Measurements from ENCODE around the gene CDK18.

CDK18 gene

DNA sequence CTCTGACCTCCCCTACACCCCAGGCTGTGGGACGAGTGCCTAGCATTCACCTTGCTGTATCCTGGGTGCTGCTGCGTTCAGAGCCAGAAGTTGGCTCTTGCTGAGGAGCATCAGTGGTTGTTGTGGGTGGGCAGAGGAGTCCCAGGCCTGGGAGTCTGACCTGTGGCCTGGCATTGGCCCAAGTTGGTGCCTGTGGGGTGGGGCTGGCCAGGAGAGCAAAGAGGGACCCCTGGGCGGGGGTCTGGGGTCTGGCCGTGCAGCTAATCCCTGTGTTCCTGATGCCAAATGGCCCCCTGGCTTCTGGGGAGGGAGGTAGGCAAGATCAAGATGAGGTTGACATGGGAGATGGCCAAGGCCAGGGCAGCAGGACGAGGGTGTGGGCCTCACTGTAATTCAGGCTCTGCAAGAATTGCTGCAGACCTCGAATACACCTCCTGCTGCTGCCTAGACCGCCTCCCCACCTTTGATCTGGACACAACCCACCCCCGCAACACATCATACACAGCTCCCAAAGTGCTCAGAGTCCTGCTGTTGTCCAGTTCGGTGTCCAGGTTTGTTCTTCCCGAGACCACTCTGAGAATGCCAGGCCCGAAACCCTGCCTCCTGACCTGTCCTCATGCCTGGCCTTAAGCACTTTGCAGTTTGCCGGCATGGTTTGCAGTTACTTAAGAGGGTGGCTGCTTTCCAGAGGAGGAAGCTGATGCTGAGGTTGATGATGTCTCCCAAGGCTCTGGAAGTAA is 28.7 kb downstream of the CDK18 start:
- no peak overlapping the region for H3K9ac ChIP-seq (ENCODE audit: low read length in 2 of 2)
- no peaks in the 10 kb centered on the region for H3K27me3 ChIP-seq (ENCODE audit: control insufficient read depth in 1 of 2, insufficient read depth in 2 of 2, low read length in 2 of 2)
- H3K4me3 ChIP-seq (ENCODE audit: low read length in 2 of 2): no peak overlapping the region
- peaks cover 2 to 4% of the 10 kb centered on the region in 2 donors for H3K36me3 ChIP-seq (ENCODE audit: control insufficient read depth in 2 of 2, insufficient read depth in 2 of 2, low read length in 2 of 2)
- H3K9me3 ChIP-seq (ENCODE audit: control insufficient read depth in 2 of 2, low read length in 2 of 2): no peaks in the 10 kb centered on the region
- no peak overlapping the region for H3K27ac ChIP-seq (ENCODE audit: low read length)
- H3K4me1 ChIP-seq (ENCODE audit: control insufficient read depth, insufficient read depth, low read length): peaks cover 4% of the 10 kb centered on the region

DNA sequence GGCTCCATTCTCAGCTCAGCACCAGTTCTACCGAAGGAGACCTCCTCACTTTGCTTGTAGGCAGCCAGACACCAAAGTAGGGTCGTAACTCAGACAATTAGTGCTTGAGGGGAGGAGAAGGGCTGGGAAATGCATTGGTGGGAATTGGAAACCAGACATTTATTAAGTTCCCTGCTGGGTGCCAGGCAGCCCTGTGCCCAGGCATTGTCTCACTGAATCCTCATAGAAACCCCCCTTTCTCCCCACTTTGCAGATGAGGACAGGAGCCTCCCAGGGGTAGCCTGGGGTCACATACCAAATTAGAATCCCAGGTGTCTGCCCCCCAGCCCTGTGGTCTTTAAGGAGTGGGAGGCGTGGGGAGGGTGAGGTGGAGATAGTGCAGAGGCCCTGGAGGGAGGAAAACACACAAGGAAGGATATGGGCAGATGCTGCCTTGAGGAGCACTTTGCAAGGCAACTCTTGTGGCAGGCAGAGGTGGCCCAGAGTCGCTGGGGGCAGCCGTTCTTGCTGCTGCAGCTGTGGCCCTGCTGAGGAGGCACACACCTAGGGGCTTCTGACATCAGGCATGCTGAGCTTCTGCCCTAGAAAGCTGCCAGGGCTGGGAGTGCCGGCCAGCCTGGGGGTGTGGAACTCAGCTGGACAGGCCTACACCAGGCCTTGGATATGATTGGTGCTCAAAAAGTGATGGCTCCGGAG is 29.4 kb downstream of the CDK18 start:
- Histone ChIP-seq H3K27me3 (ENCODE audit: control insufficient read depth in 1 of 2, insufficient read depth in 2 of 2, low read length in 2 of 2) (no peaks in the 10 kb centered on the region), H3K9ac (ENCODE audit: low read length in 2 of 2) (no peak overlapping the region), H3K4me1 (ENCODE audit: control insufficient read depth, insufficient read depth, low read length) (peaks cover 4% of the 10 kb centered on the region), H3K36me3 (ENCODE audit: control insufficient read depth in 2 of 2, insufficient read depth in 2 of 2, low read length in 2 of 2) (peaks cover 2 to 4% of the 10 kb centered on the region in 2 donors), H3K9me3 (ENCODE audit: control insufficient read depth in 2 of 2, low read length in 2 of 2) (no peaks in the 10 kb centered on the region), H3K27ac (ENCODE audit: low read length) (no peak overlapping the region), H3K4me3 (ENCODE audit: low read length in 2 of 2) (no peak overlapping the region)

DNA sequence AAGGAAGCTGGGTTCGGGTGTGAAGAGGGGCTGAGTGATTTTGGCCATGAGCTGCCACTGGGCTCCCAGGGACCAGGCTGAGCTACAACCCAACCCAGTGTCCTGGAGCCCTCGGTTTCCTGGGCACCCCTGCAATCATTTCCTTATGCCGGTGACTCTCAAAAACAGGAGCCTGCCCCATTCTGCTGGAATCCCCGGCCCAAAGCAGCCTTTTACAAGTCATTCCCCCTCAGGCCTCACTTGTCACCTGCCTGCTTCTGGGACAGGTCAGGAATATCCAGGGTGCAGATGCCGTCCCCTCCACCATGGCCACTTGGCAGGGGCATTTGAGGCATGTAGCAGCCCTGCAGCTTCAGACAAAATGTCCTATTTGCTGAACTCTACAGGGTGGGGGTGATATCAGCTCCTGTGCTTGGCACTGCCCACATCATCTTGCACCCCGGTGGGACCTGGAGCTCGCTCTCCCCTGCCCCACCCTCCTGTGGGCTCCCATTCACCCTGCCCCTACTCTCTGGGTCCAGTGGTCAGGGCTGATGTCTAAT is 30.0 kb downstream of the CDK18 start:
- Histone ChIP-seq H3K9ac (ENCODE audit: low read length in 2 of 2) (no peak overlapping the region), H3K4me1 (ENCODE audit: control insufficient read depth, insufficient read depth, low read length) (no peaks in the 10 kb centered on the region), H3K27me3 (ENCODE audit: control insufficient read depth in 1 of 2, insufficient read depth in 2 of 2, low read length in 2 of 2) (no peaks in the 10 kb centered on the region), H3K36me3 (ENCODE audit: control insufficient read depth in 2 of 2, insufficient read depth in 2 of 2, low read length in 2 of 2) (peaks cover 2 to 4% of the 10 kb centered on the region in 2 donors), H3K9me3 (ENCODE audit: control insufficient read depth in 2 of 2, low read length in 2 of 2) (no peaks in the 10 kb centered on the region), H3K4me3 (ENCODE audit: low read length in 2 of 2) (no peak overlapping the region), H3K27ac (ENCODE audit: low read length) (no peak overlapping the region)

DNA sequence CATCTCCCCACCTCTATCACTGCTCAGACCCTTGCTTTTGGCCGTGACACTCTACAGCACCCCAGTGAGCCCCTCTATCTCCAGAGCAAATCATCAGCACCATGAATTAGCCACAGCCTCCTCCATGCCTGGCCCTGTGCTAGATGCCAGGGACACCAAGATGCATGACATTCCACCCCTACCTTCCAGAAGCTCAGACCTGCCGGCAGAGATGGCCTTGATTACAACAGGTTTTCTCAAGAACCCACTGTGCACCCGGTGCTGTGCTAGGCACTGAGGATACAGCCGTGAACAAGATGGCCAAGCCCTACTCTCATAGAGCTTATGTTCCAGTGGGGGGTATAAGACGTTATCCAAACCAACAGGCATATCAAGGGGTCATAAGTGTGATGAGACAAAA is 30.6 kb downstream of the CDK18 start:
- no peak overlapping the region for H3K4me3 ChIP-seq (ENCODE audit: low read length in 2 of 2)
- H3K27me3 ChIP-seq (ENCODE audit: control insufficient read depth in 1 of 2, insufficient read depth in 2 of 2, low read length in 2 of 2): no peaks in the 10 kb centered on the region
- H3K9ac ChIP-seq (ENCODE audit: low read length in 2 of 2): no peak overlapping the region
- no peaks in the 10 kb centered on the region for H3K4me1 ChIP-seq (ENCODE audit: control insufficient read depth, insufficient read depth, low read length)
- H3K36me3 ChIP-seq (ENCODE audit: control insufficient read depth in 2 of 2, insufficient read depth in 2 of 2, low read length in 2 of 2): peaks cover 2 to 4% of the 10 kb centered on the region in 2 donors
- no peak overlapping the region for H3K27ac ChIP-seq (ENCODE audit: low read length)
- no peaks in the 10 kb centered on the region for H3K9me3 ChIP-seq (ENCODE audit: control insufficient read depth in 2 of 2, low read length in 2 of 2)

DNA sequence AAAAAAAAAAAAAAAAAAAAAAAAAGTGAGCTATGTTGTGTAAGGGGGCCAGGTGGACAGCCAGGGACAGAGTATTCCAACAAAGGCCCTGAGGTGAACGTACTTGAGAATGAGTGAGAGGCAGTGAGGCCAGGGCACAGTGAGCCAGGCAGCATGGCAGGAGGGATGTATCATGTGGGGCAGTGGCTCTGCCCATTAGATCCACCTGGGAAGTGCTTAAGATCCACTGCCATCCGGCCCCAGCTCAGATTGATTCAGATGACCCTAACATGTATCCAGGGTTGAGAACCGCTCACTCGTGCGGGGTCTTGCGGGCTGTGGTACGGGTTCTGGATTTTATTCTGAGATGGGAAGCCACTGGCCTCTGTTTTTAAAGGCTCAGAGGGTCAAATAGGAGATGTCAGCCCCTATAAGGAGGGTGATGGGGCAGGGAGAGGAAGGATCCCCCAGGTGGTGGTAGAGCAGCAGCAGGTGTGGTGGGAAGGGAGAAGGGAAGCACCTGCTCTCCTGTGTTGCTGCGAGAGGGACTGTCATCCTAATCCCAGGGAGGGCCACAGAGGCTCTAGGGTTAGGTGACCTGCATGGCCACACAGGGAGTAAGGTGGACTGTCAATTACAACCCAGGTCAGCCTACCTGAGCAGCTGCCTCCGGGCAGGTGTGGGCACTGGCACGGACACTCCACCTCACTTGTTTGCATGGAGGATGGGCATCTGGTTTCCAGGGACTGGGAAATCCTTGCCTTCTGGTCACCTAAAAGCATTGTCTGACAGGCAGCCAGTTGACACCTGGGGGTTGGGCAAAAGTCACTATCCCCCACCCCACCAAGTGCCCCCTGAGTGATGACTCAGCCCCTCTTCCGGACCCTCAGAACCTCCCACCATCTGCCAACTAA is 31.6 kb downstream of the CDK18 start:
- no peaks in the 10 kb centered on the region for H3K4me1 ChIP-seq (ENCODE audit: control insufficient read depth, insufficient read depth, low read length)
- no peak overlapping the region for H3K4me3 ChIP-seq (ENCODE audit: low read length in 2 of 2)
- H3K27me3 ChIP-seq (ENCODE audit: control insufficient read depth in 1 of 2, insufficient read depth in 2 of 2, low read length in 2 of 2): no peaks in the 10 kb centered on the region
- no peaks in the 10 kb centered on the region for H3K9me3 ChIP-seq (ENCODE audit: control insufficient read depth in 2 of 2, low read length in 2 of 2)
- no peak overlapping the region for H3K27ac ChIP-seq (ENCODE audit: low read length)
- H3K36me3 ChIP-seq (ENCODE audit: control insufficient read depth in 2 of 2, insufficient read depth in 2 of 2, low read length in 2 of 2): peaks cover 2 to 4% of the 10 kb centered on the region in 2 donors
- no peak overlapping the region for H3K9ac ChIP-seq (ENCODE audit: low read length in 2 of 2)

DNA sequence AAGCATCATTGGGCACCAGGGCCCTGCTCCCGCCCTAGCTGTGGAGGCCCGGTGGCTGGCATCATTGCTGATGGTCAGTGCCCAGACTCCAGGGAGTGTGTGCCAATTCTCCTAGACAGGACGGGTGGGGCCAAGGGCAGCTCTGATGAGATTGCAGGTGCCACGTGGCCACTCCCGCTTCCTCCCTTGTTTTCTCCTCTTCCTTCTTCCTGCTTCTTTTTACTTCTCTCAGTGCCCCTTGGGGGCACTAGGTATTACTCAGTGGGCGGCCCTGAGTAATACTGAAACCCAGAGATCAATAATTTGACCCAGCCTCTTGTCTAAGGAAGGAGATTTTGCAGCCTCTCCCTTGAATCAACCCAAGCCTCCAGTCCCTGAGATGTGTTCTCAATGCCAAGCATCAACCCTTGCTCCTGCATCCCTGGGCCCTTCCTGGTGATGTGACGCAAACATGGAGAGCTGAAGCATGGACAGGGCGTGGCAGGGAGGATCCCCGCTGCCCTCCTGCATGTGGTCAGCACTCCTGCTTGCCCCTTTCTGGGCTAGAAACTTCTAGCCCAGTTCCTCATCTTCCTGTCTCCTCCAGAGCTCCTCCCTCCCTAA is 32.4 kb downstream of the CDK18 start:
- Histone ChIP-seq H3K9ac (ENCODE audit: low read length in 2 of 2) (no peak overlapping the region), H3K27me3 (ENCODE audit: control insufficient read depth in 1 of 2, insufficient read depth in 2 of 2, low read length in 2 of 2) (peaks cover 0 to 4% of the 10 kb centered on the region in 2 donors), H3K36me3 (ENCODE audit: control insufficient read depth in 2 of 2, insufficient read depth in 2 of 2, low read length in 2 of 2) (peaks cover 0 to under 1% of the 10 kb centered on the region in 2 donors), H3K4me3 (ENCODE audit: low read length in 2 of 2) (no peak overlapping the region), H3K4me1 (ENCODE audit: control insufficient read depth, insufficient read depth, low read length) (no peaks in the 10 kb centered on the region), H3K27ac (ENCODE audit: low read length) (no peak overlapping the region), H3K9me3 (ENCODE audit: control insufficient read depth in 2 of 2, low read length in 2 of 2) (no peaks in the 10 kb centered on the region)

DNA sequence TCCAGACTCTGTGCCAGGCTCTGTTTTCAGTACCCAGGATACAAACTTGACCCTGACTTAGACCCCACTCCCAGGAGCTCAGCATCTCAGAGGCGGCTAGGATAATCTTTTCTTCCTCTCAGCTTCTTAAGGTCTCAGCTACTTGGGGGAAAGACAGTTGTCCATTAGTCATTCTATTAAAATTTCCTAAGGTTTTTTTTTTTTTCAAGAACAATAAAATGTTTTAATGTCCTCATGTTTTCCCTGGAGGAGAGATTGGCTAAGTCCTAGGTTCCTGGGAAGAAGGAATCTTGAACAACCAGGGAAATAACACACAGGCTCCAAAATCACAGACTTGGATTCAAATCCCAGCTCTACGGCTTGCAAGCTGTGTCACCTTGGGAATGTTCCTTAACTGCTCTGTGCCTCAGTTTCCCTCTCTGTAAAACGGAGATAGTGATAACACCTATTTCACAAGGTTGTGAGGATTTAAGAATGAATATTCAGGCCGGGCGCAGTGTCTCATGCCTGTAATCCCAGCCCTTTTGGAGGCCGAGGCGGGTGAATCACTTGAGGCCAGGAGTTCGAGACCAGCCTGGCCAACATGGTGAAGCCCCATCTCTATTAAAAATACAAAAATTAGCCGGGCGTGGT is 33.0 kb downstream of the CDK18 start:
- H3K36me3 ChIP-seq (ENCODE audit: control insufficient read depth in 2 of 2, insufficient read depth in 2 of 2, low read length in 2 of 2): no peaks in the 10 kb centered on the region
- H3K4me3 ChIP-seq (ENCODE audit: low read length in 2 of 2): no peak overlapping the region
- H3K27ac ChIP-seq (ENCODE audit: low read length): no peak overlapping the region
- no peaks in the 10 kb centered on the region for H3K9me3 ChIP-seq (ENCODE audit: control insufficient read depth in 2 of 2, low read length in 2 of 2)
- H3K4me1 ChIP-seq (ENCODE audit: control insufficient read depth, insufficient read depth, low read length): no peaks in the 10 kb centered on the region
- peaks cover 0 to 5% of the 10 kb centered on the region in 2 donors for H3K27me3 ChIP-seq (ENCODE audit: control insufficient read depth in 1 of 2, insufficient read depth in 2 of 2, low read length in 2 of 2)
- no peak overlapping the region for H3K9ac ChIP-seq (ENCODE audit: low read length in 2 of 2)

DNA sequence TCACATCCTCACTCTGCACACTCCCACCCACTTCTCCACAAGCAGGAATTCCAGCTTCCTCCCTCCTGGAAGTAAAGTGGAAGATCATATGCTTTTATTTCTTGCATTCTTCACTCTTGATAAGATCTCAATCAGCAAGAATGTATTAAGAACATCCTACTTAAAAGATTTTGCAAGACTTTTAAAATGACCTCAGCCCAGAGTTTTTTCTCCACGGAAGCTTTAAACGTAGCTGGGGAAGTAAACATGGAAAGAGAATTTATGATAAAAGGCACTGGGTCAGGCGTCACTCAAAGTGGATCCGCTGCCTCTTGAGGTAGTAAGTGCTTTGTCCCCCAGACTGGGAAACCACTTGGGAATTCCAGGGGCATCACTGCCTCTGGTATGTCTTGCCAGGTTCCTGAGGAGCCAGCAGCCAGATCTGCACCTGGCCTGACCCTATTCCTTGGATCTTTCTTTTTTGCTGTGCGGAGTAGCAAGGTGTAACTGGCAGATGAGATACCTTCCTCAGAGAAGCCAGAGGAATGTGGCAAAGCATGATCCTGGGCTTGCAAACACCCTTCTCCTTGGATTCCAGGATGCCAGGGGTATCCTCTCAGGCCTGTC is 33.9 kb downstream of the CDK18 start:
- Histone ChIP-seq H3K27me3 (ENCODE audit: control insufficient read depth in 1 of 2, insufficient read depth in 2 of 2, low read length in 2 of 2) (peaks cover 0 to 8% of the 10 kb centered on the region in 2 donors), H3K9ac (ENCODE audit: low read length in 2 of 2) (no peak overlapping the region), H3K27ac (ENCODE audit: low read length) (no peak overlapping the region), H3K4me1 (ENCODE audit: control insufficient read depth, insufficient read depth, low read length) (no peaks in the 10 kb centered on the region), H3K36me3 (ENCODE audit: control insufficient read depth in 2 of 2, insufficient read depth in 2 of 2, low read length in 2 of 2) (no peaks in the 10 kb centered on the region), H3K4me3 (ENCODE audit: low read length in 2 of 2) (no peak overlapping the region), H3K9me3 (ENCODE audit: control insufficient read depth in 2 of 2, low read length in 2 of 2) (no peaks in the 10 kb centered on the region)

DNA sequence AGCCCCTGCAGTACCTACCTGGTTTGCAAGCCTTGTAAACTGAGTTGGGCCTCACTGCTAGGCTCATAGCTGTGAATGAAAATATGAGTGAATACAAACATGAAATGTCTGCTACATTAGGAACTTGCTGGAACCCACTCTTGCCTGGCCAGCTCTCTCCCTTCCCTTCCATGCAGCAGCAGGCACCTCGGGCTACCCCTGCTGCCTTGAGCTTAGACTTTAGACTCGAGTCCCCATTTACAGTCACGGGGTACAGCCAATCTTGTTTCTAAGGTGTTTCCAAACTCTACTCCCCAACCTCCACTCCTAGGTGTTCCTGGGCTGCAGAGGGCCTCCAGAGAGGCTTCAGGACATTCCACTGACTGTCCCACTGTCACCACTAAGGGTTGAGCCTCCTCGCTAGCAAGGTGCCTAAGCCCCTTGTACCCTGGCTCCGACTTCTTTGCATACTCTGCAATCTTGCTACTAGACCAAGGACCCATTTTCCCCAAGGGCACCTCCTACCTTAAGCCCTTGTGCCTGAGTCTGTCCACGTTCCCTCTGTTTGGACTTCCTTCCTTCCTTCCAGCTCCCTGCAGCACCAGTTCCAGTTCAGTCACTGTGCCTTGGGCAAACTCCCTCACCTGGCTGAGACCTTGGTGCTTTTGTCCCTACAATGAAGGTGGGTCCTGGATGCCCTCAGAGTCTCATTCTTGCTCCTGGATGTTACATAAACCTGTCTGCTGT is 36.9 kb downstream of the CDK18 start:
- H3K9me3 ChIP-seq (ENCODE audit: control insufficient read depth in 2 of 2, low read length in 2 of 2): no peaks in the 10 kb centered on the region
- peaks cover 7% of the 10 kb centered on the region for H3K4me1 ChIP-seq (ENCODE audit: control insufficient read depth, insufficient read depth, low read length)
- H3K9ac ChIP-seq (ENCODE audit: low read length in 2 of 2): no peak overlapping the region
- H3K27me3 ChIP-seq (ENCODE audit: control insufficient read depth in 1 of 2, insufficient read depth in 2 of 2, low read length in 2 of 2): peaks cover 11 to 23% of the 10 kb centered on the region in 2 donors
- H3K4me3 ChIP-seq (ENCODE audit: low read length in 2 of 2): no peak overlapping the region
- H3K36me3 ChIP-seq (ENCODE audit: control insufficient read depth in 2 of 2, insufficient read depth in 2 of 2, low read length in 2 of 2): no peaks in the 10 kb centered on the region
- H3K27ac ChIP-seq (ENCODE audit: low read length): no peak overlapping the region

Measured in stomach smooth muscle (tissue), 2 donors.